DMS53 treated with DMSO at 0.1 percent for 48 hours (cell line): ENCODE results near the gene INAFM2.

Source experiments
- DNase-seq: peaks from one replicate; lab custom pipeline; 2025; ENCODE audit not compliant: unreplicated experiment; lab: John Stamatoyannopoulos, UW

Gene INAFM2

DNA sequence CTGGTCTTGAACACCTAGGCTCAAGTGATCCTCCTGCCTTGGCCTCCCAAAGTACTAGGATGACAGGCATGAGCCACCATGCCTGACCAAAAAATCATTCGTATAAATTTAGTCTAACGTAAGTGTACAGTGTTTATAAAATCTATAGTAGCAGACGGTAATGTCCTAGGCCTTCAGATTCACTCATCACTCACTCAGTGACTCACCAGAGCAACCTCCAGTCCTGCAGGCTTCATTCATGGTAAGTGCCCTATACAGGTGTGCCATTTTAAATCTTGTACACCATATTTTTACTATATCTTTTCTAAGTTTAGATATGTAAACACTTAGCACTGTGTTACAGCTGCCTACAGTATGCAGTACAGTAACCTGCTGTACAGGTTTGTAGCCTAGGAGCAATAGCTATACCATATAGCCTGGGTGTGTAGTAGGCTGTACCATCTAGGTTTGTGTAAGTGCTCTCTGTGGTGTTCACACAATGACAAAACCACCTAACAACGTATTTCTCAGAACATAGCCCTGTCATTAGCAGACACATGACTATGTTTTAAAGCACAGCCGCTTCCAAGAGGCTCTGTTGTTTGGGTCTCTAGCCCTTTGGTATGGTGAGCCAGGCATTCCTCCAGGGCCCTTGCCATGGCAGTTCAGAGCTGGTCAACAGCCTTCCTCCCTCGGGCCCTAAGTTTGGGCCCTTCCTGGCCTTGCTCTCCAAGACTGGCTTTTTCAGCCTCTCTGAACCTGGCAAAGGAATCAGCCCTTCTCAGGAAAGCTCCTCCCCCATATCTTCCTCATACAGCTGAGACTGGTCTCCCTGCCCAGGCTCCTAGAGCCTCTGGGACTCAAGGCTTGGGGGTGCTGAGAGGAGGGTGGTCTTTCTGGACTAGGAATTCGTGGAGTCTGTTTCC is 19.2 kb downstream of the INAFM2 start:
- peak; percentile 51 for DNase-seq

DNA sequence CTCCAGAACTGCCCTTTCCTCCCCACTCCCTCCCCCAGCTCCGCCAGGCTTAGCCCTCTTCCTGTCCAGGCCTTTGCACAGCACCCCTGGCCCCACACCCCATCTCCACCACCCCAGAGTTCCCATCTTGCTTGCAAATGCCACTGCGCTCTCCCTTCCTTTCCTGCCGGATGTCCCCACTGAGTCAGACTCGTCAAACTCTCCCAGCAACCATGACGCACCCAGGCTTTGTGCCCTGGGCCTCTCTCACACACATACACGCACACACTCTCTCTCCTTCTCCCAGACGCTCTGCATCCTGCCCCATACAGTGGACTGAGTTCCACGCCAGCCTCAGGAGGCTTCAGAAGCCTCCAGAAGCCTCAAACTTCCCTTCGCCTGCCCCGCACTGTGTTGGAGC is 20.0 kb downstream of the INAFM2 start:
- no peak for DNase-seq

DNA sequence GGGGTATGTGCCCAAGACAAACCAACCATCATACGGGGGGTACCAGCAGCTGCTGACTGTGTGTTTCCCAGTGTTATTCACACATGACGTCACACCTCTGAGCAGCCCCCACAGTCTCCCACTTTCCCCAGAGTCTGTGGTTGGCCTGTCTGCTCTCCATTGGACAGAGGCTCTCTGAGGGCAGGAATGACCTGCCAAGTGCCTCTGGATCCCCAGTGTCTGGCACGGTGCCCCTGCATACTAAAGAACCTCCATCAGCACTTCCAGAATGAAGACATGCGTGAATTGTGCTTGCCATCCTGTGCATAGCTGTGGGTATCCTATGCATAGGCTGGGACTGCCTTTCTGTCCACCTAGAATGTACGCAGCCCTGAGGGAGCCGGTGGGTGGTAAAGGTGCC is 20.7 kb downstream of the INAFM2 start:
- no peak for DNase-seq

DNA sequence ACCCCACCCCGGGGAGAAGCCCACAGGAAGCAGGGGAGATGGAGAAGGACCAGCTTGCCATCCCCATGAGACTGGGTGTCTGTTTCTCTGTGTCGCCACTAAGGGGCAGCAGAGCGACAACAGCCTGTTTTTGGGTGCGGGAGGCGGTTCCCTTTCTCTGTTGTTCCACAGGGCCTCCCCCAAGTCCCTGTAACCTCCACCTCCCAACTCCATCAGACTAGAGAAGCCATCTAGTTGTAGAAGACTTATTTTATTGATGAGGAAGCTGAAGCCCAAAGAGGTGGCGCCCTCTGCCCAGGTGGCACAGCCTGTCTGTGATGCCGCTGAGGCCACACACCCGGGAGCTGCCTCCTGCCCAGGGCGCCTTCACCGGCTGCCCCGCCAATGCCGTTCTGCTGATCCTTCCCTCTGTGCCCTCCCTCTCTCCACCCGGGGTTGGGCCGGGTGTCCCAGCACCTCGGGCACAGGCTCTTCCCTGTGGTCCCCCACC is 21.2 kb downstream of the INAFM2 start:
- DNase-seq, result peak; percentile 28

DNA sequence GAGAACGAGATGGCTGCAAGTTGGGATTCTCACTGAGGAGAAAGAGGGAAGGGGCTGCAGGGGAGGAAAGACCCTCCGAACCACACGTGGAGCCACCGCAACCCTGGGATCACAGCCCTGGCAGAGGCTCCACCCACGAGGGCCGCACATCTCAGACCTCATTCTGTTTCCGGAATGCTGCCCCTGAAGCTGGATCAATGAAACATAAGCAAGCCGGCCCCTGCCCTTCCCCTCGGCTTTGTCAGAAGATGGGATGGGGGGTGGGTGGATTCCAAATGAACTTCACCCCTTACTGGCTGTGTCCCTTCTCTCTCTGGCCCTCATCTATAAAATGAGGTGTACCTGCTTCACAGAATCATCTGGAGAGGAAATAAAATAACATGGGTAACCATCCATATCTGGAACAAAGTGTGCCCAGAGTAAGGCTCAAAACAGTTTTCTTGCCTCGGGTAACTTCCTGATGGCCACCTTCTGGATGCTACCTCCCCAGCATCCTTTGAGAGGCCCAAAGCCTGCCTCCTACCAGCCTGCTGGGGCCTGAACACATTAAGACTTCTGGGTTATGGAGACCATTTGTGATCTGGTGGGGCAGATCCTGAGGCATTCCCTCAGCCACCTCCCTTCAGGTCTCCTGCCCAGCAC is 21.9 kb downstream of the INAFM2 start:
- DNase-seq, result no peak

DNA sequence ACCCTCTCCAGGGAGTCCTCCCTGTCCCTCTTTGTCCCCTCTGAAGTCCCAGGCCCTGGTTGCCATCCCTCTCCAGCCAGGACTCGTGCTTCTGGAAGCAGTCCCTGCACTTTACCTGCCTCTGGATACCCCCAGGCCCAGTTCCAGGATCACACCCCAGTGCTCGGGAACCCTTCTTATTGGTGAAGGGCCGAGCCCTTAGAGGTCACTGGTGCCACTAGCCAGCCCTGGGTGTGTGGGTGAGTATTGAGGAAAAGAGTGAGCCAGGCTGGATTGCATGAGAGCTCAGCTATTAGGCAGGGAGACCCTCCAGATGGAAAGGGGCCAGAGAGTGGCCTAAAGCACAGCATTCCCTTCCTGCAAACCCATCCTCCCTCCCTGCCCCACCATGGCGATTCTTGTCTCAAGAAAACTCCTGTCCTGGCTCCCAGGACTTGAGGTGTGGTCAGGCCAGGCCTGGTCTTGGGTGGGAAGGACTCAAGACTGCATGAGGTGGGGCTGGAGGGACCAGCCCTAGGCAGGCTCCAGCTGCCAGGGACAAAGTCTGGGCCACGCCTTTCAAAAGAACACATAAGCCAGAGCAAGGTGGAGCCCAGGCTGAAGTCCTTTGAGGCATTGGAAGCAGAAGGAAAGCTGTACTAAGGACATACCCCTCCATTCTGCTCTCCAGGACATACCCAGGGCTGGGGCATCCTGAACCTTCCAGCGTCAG is 22.5 kb downstream of the INAFM2 start:
- DNase-seq, result no peak

DNA sequence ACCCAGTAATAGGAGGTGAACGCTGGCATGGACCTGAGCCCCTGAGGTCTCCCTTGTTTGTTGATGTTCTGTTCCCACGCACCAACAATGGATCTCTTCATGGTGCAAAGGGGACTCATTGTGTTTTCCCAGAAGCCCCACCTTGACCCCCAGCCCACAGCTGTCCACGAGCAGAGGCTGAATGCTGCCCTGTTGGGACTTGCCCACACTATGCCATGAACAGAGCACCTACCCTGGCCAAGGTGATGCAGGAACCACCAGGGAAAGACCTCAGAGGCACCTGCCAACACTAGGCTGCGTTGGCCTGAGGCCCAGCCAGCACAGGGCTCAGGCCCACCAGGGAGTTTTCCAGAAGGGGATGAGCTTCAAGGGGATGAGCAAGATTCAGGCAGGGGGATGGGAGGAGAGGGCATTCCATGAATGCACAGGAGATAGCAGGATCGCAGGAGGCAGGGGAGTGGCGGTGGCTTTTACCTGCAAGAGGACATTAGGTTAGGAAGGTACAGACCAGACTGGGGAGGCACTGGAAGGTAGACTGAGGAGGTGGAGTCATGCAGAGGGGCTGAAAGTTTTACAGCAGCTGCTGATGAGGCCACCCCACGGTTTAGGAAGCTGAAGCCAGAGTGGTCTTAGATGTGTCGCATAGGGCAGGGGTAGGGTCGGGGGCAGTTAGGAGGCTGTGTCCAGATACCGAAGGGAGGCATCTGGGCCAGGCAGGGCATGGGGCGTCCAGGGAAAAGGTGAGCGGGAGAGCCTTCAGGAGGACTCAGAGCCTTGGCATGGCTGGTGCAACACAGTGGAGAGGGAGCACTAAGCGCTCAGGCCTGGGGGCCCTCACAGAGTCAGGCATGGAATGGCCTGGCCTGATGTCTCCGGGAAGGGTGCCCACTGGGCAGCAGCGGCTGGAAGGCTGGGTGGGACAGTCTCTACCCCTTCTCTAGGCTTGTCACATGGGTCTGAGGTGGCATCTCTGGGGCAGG is 23.4 kb downstream of the INAFM2 start:
- DNase-seq, result no peak

DNA sequence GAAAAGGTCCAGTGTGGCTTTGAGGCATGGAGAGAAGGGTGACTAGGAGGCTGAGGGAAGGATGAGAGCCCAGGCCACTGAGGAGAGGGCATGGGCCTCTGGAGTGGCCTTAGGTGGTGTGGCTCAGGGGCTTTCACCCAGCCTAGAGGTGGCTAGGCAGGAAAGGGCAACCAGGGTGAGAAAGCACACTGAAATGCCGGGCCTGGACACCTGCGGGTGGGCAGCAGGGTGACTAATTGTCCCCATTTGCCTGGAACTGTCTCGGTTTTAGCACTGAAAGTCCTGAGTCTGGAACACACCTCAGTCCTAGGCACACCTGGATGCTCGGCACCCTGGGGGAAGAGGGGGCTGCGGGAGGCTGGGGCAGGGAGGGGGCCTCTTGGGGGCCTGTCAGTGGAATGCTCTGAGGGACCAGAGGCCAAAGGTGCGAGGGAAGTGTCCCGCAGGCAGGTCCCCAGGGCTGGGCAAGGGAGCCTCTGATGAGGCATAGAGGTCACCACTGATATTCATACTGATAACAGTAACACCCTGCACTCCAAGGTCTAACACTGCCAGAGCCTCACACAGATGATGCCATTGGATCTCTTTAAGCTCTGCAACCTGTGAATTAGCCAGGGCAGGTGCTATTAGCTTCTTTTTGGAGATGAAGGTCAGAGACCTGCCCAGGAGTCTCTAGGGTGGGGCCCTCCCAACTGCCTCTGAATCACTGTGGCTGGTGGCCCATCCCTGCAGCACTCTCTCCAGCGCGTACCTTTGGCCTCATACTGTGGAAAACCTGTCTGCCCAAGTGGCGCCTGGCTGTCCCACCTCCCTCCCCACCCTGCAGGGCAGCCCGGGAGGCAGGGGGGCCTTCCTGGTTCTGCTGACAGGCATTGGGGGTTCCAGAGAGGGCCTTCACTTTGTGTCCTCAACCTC is 24.3 kb downstream of the INAFM2 start:
- DNase-seq, result no peak

DNA sequence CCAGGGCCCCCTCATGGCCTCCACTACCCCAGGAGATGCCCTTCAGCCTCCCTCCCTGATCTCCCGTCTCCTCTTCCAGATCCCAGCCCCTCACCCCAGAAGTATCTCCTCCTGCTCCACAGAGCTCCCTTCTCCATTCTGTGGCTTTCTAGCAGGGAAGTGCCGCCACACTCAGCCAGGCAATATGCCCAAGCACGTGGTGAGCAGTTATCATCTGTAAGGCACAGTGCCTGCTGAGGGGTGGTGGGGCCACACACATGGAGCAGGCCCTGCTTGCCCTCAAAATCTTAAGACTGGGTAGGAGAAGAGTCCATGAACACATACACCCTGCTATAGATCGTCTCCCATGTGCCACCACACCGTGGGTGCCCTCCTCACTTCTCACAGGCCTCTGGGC is 25.0 kb downstream of the INAFM2 start:
- DNase-seq, result no peak

DNA sequence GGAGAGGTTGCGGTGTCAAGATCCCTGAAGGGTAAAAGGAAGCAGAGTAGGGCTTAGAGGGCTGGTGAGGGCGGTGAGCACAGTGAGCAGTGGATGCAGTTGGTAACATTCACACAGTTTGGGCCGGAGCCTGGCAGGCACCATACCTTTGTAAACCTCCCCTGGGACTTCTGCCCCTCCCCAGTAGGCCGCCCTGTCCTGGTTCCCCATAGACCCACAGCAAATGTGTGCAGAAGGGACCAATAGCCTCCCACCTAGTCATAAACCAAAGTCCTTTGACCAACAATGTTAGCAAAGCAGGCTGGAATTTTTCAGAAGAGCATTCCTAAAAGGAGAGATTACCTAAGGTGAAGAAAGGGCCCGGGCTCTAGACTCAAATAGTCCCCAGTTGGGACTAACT is 25.7 kb downstream of the INAFM2 start:
- no peak for DNase-seq

DNA sequence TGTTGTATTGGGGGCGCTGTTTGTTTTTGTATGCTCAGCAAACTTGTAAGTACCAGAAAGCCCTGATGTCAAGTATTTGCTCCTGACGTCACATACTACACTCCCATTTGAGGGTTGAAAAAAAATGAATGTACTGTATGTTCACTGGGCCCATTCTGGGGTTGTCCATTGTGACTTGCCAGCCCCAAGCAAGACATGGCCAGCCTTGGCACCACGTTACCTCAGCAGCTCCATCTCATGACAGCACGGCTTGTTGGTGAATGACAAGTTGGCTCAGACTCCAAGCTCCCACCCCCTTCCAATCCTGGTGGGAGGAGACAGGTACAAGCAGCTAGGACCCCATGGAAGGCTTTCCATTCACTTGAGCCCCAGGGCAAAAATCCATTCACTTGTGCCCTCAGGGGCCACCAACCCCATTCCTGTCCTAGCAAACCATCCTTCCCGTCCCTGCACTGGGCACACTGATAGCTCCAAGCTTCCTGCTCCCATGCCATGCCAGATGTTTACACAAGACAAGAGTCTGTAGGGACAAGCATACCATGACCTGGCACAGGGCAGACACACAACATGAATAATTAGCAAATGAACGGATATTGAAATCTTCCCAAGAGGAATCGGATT is 28.9 kb downstream of the INAFM2 start:
- no peak for DNase-seq

DNA sequence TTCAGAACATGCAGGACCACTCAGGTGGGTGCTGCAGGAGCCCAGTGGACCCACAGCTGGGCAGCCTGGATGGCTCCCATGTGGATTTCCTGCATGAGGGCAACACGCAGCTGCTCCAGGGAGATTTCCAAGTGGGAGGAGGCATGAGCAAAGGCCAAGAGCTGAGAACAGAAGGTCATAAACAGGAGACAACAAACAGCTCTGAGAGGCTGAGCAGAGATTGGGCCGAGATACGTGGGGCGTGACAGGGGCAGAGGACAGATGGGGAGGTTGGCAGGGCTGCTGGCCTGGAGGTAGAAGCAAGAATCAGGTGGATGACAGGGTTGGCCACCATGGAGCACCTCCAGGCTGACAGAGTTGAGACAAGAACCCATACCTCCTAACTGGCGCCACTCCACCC is 30.2 kb downstream of the INAFM2 start:
- no peak for DNase-seq

DNA sequence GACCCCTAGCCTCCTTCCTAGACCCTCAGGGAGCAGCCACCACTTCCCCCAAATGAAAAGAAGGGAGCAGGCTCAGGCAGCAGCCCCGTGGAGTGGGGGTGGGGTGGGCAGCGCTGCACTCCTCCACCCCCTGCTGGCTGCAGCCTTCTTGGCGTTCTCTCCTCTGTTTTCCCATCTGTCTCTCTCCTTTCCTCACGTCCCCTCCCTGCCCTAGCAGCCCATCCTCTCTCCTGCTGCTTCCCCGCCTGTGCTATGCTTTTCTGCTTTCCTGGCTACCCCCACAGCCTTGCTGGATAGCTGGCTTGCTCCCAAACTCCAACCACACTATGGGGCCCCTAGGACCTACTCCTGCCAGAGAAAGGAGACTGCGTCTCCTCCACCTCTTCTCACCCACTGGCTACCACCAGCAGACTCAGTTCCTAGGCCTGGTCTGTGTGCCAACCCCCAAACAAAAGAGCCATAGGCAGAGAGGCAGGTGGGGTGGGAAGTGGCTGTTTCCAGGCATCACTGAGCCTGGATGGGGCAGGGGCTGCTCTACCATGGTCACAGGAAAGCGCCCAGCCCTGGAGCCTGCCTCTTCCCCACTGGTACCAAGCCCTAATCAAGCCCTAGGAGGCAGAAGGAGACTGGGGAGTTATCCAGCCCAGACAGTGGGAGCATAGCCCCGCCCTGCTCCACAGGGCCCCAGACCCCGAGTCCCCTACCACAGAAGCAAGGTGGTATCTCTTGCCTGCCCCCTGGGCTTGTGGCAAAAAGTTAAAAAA is 31.1 kb downstream of the INAFM2 start:
- no peak for DNase-seq

DNA sequence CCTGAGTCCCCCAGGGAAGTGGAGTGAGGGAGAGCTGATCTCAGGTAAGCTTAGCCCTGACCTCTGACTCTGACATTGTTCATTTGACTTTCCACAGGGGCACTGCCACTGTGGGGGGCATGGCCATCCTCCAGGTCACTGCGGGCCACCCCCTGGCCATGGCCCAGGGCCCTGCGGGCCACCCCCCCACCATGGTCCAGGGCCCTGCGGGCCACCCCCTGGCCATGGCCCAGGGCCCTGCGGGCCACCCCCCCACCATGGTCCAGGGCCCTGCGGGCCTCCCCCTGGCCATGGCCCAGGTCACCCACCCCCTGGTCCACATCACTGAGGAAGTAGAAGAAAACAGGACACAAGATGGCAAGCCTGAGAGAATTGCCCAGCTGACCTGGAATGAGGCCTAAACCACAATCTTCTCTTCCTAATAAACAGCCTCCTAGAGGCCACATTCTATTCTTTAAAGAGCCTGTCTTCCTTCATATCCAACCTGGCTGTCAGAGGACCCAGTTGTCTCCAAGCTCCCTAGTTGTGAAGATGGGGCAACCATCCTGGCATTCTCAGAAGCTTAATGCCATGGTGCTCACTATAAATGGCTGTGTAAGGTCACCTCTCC is 32.6 kb downstream of the INAFM2 start:
- DNase-seq, result no peak

DNA sequence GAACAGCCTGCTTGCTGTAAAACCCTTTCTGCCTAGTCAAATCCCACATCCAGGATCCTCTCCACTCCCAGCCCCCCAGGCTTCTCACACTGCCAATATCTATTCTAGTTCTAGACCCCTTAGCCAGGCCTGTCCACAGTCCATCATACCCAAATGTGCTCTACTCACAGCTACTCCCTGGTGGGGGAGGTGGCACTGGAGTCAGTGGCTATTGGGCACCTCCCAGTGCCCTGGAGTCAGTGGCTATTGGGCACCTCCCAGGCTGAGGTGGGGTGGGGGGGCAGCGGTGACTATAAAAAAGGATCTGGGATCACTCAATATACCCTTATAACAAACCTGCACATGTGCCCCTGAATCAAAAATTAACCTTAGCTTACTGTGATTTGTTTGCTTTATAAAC is 33.8 kb downstream of the INAFM2 start:
- no peak for DNase-seq

DNA sequence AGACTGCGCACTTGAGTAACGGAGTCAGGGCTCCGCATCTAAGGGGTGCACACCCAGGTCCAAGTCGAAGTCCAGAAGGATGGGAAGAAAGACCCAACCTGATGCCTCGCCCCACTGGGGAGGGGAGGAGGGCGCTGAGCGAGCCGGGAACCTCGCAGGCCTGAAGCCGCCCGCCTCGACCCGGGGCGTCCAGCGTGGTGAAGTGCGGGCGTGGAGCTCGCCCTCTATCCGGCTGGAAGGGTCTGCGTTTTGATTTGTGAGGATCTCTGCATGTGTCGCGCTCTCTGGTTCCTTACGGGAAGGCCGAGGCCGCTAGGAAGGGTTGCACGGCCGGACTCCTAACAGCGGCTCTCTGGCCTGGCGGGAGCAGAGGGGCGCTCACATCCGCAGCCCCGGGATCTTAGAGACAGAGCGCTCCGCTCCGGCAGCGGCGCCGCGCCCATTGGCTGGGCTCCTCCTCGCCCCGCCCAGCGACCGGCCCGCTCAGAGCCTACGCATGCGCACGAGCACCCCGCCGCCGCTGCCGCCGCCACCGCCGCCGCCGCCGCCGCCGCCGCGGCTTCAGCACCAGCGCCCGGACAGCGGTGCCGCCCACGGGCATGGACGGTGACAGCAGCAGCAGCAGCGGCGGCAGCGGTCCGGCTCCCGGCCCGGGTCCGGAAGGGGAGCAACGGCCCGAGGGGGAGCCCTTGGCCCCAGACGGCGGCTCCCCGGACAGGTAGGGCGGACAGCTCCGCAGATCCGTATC is 34.4 kb downstream of the INAFM2 start, which contains the start of gene DISP2:
Gene DISP2, plus strand, starts transcription at position 497 of the 748 bp plus-strand sequence. Its CDS starts 103 bp downstream, at position 600.
- peak; percentile 66 for DNase-seq
